H1 (cell line): ENCODE measurements around the gene CDK19. TPM values are rescaled to one million over a fixed set of nuclear protein-coding genes. Genes with fewer than 3 reads are reported as not detected.

Experiments
- NRF1 ChIP-seq: IDR thresholded peaks from 2 replicates; pipeline ENCODE4 v1.6.1; 2011; ENCODE audit warnings: mild to moderate bottlenecking, low read depth, low read length, improper control_type of control experiment
- PHF8 ChIP-seq: fragments of 200-600 bp; sonication (generic); conservative IDR thresholded peaks from 2 replicates; pipeline ENCODE4 v1.7.1; 2012; ENCODE audit warnings: low read depth, mild to moderate bottlenecking, inconsistent platforms, low read length, moderate library complexity
- RAD21 ChIP-seq, 2 experiments: IDR thresholded peaks in 1 of 2; conservative IDR thresholded peaks in 1 of 2; 2 replicates each; pipeline ENCODE4 v1.6.1; 2011; ENCODE audit warnings: low read depth in 2 of 2, low read length in 2 of 2, improper control_type of control experiment in 1 of 2, inconsistent platforms in 1 of 2, mild to moderate bottlenecking in 1 of 2, moderate library complexity in 1 of 2
- SP4 ChIP-seq: IDR thresholded peaks from 2 replicates; pipeline ENCODE4 v1.6.1; 2012; ENCODE audit warnings: low read length, inconsistent platforms
- ZNF274 ChIP-seq: IDR thresholded peaks from 2 replicates; pipeline ENCODE4 v1.7.0; 2012; ENCODE audit warnings: low read length, borderline replicate concordance; ENCODE audit errors: extremely low read depth
- polyA plus RNA-seq, 7 experiments: library from polyadenylated mRNA; depleted of rRNA in 3 of 7; stranded (reverse) in 5 of 7; unstranded in 2 of 7; fragments of >200 nt in 5 of 7; fragments of 200-250 nt in 2 of 7; gene quantifications; 1 replicate in 5 of 7; 2 replicates in 1 of 7; 4 replicates in 1 of 7; pipeline versions ENCODE4 v1.2.1 to v1.2.3, GENCODE V29; 2011 to 2013; ENCODE audit warnings: missing spikeins in 2 of 7, mixed read lengths in 2 of 7
- total RNA-seq: library from RNA; stranded (reverse); fragmentation: NEBNext Ultra II Directional; extraction: Animal tissue kit (Norgen Biotek cat#: 25700); gene quantifications from 2 replicates; pipeline ENCODE4 v1.2.1, GENCODE V29; 2021

Gene CDK19
- total and polyA plus RNA-seq, 2 of the 8 experiments (the other 6 are each of a cell fraction or from before 2014, with no cell fraction given): 4.9 to 12.6 TPM

DNA sequence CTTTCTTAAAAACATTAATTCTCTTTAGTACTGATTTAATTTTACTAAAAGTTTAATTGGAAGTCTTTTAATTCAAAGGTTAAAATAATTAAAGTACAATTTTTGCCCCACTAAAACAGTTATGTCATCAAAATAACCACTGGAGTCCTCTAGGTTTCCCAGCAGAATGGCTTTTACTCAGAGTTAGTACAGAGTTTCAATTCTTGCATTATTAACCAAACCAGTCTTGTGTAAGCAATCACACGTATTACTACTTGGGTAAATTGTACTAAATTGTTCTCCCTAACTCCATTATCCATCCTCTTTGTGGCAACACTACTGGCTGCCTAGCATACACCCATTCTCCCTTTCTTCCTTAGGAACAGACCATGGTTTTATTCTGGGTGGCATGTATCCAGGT is 36.9 kb downstream of the CDK19 start (continued):
- TF ChIP-seq NRF1 (no peak), PHF8 (no peak), RAD21 (IDR thresholded peaks at IDR 0.05 in 1 of 2, conservative IDR thresholded peaks at IDR 0.05 in 1 of 2; ENCODE audit: low read depth in 2 of 2, low read length in 2 of 2) (no peak), ZNF274 (no peak), SP4 (no peak)
